ENCODE results near the gene CHORDC1. TPM values are rescaled to one million over a fixed set of nuclear protein-coding genes. Genes with fewer than 3 reads are reported as not detected.

Gene CHORDC1
- total and polyA plus RNA-seq, 2 of the 8 experiments (the other 6 are each of a cell fraction or from before 2014, with no cell fraction given): 28.9 to 97.1 TPM

DNA sequence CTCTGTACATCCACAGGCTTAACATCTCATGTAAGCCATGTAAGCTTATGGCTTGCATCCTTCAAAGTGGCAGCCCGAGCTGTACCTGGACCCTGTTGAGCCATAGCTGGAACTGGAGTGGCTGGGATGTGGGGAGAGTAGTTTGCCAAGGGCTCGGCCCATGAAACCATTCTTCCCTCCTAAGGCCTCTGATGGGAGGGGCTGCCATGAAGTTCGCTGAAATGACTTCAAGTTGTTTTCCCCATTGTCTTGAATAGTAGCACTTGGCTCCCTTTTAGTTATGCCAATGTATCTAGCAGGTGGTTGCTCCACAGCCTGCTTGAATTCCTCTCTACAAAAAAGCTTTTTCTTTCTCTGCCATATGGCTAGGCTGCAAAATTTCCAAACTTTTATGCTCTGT lies 5.2 kb upstream of the CHORDC1 start:
- Histone ChIP-seq H3K79me2 (ENCODE audit: control insufficient read depth in 1 of 2, insufficient read depth in 2 of 2, low read length in 2 of 2) (0 out of 4 replicates have a peak, but pooled peaks cover 0 to 6% of the 10 kb centered on the region in 2 experiments), H3K79me1 (ENCODE audit: low read depth, low read length) (no peaks in the 10 kb centered on the region), H4K8ac (ENCODE audit: extremely low read depth, insufficient read depth, low read length) (no peak overlapping the region), H2BK20ac (ENCODE audit: low read length) (no peak overlapping the region), H3K56ac (replicated peaks; ENCODE audit: insufficient read length, low read depth, low read length) (no peak overlapping the region), H2BK120ac (replicated peaks; ENCODE audit: low read depth, low read length) (no peak overlapping the region), H2BK12ac (ENCODE audit: low read depth, low read length) (no peak overlapping the region; the same call in 1 of the 2 replicates), H3K4me3 (ENCODE audit: extremely low read depth in 1 of 4, insufficient read depth in 2 of 4, low read depth in 3 of 4, low read length in 4 of 4) (no peak overlapping the region), H3K27me3 (replicated peaks in 1 of 4; ENCODE audit: control insufficient read depth in 3 of 4, extremely low read depth in 1 of 4, insufficient read depth in 3 of 4, low read length in 3 of 4) (no peaks in the 10 kb centered on the region), H3K18ac (ENCODE audit: extremely low read depth, low read length) (no peak overlapping the region), H2BK15ac (ENCODE audit: low read length) (no peak overlapping the region), H2AK5ac (ENCODE audit: low read depth, low read length) (no peak overlapping the region), H3K23me2 (ENCODE audit: low read depth, low read length) (peaks cover 3% of the 10 kb centered on the region), H3K9ac (replicated peaks in 1 of 4; ENCODE audit: extremely low read depth in 1 of 4, low read depth in 3 of 4, low read length in 3 of 4) (no peak overlapping the region), H3K4me2 (ENCODE audit: insufficient read depth in 1 of 2, low read depth in 2 of 2, low read length in 2 of 2) (no peak overlapping the region), H3K4ac (replicated peaks; ENCODE audit: insufficient read length, low read depth, low read length) (no peak overlapping the region), H4K91ac (replicated peaks; ENCODE audit: insufficient read length, low read length) (no peak overlapping the region), H3K9me3 (ENCODE audit: insufficient read depth in 2 of 2, low read depth in 1 of 2, low read length in 1 of 2) (peaks cover 3 to 4% of the 10 kb centered on the region in 2 experiments; a peak in 3 of 4 replicates), H3K4me1 (replicated peaks in 1 of 4; ENCODE audit: control insufficient read depth in 3 of 4, insufficient read depth in 4 of 4, low read length in 3 of 4) (no peaks in the 10 kb centered on the region; a peak in 1 of 7 replicates), H2BK5ac (ENCODE audit: low read depth, low read length) (no peak overlapping the region), H3K23ac (ENCODE audit: insufficient read length) (no peak overlapping the region), H2AFZ (ENCODE audit: low read length) (no peak overlapping the region), H3K14ac (ENCODE audit: insufficient read length) (no peak overlapping the region), H4K5ac (ENCODE audit: insufficient read length, low read depth, low read length) (no peak overlapping the region), H3K36me3 (ENCODE audit: control insufficient read depth in 2 of 4, insufficient read depth in 4 of 4, low read length in 3 of 4) (no peaks in the 10 kb centered on the region), H3K27ac (ENCODE audit: low read depth, low read length) (no peak overlapping the region), H4K20me1 (replicated peaks in 1 of 2; ENCODE audit: control insufficient read depth in 1 of 2, insufficient read depth in 2 of 2, low read length in 2 of 2) (no peaks in the 10 kb centered on the region)
- DNase-seq (ENCODE audit: low read depth in 1 of 2, low spot score in 2 of 2): no peak
- POLR2A ChIA-PET (ENCODE audit: partially characterized antibody): interaction anchor here (1.6 kb wide), 1 partner anchor 13 kb away, joined by 4 read pairs; no protein-coding TSS in a partner anchor
- CTCF ChIA-PET (ENCODE audit: partially characterized antibody): interaction anchor here (1.2 to 2.8 kb wide), 3 partner anchors 16 to 23 kb away, joined by 3 to 8 read pairs (median 4); no protein-coding TSS in a partner anchor
- 79% methylated on average over 3 of the region's 3 CpGs; no CpG with 5 or more reads in 1 of the 2 experiments for WGBS, 2 experiments (ENCODE audit: extremely low coverage in 1 of 2, insufficient coverage in 1 of 2, insufficient read length in 1 of 2, insufficient replicate concordance in 2 of 2, low coverage in 1 of 2, low lambda C conversion rate in 2 of 2, missing lambda C conversion rate in 1 of 2)
- no peak for FAIRE-seq
- TF ChIP-seq, protein P1, sequence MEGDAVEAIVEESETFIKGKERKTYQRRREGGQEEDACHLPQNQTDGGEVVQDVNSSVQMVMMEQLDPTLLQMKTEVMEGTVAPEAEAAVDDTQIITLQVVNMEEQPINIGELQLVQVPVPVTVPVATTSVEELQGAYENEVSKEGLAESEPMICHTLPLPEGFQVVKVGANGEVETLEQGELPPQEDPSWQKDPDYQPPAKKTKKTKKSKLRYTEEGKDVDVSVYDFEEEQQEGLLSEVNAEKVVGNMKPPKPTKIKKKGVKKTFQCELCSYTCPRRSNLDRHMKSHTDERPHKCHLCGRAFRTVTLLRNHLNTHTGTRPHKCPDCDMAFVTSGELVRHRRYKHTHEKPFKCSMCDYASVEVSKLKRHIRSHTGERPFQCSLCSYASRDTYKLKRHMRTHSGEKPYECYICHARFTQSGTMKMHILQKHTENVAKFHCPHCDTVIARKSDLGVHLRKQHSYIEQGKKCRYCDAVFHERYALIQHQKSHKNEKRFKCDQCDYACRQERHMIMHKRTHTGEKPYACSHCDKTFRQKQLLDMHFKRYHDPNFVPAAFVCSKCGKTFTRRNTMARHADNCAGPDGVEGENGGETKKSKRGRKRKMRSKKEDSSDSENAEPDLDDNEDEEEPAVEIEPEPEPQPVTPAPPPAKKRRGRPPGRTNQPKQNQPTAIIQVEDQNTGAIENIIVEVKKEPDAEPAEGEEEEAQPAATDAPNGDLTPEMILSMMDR (IDR thresholded peaks at IDR 0.05; ENCODE audit: control extremely low read depth in 1 of 3, insufficient read depth in 1 of 3, low read depth in 1 of 3, low read length in 3 of 3): no peak
- TF ChIP-seq KDM5A (IDR thresholded peaks at IDR 0.05; ENCODE audit: low read length) (no peak), HDAC2 (IDR thresholded peaks at IDR 0.05; ENCODE audit: borderline replicate concordance in 1 of 2, low read depth in 2 of 2, low read length in 2 of 2) (no peak), SRF (IDR thresholded peaks at IDR 0.05; ENCODE audit: low read depth, low read length) (no peak), RBBP5 (IDR thresholded peaks at IDR 0.05; ENCODE audit: borderline replicate concordance, low read depth, low read length) (no peak), SP2 (IDR thresholded peaks at IDR 0.05; ENCODE audit: low read length) (no peak)
- TF ChIP-seq, protein P2, sequence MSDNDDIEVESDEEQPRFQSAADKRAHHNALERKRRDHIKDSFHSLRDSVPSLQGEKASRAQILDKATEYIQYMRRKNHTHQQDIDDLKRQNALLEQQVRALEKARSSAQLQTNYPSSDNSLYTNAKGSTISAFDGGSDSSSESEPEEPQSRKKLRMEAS (IDR thresholded peaks at IDR 0.05): no peak
- TF ChIP-seq, protein P3, sequence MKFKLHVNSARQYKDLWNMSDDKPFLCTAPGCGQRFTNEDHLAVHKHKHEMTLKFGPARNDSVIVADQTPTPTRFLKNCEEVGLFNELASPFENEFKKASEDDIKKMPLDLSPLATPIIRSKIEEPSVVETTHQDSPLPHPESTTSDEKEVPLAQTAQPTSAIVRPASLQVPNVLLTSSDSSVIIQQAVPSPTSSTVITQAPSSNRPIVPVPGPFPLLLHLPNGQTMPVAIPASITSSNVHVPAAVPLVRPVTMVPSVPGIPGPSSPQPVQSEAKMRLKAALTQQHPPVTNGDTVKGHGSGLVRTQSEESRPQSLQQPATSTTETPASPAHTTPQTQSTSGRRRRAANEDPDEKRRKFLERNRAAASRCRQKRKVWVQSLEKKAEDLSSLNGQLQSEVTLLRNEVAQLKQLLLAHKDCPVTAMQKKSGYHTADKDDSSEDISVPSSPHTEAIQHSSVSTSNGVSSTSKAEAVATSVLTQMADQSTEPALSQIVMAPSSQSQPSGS (IDR thresholded peaks at IDR 0.05; ENCODE audit: low read length): no peak
